ENCODE results near the gene COL4A2. TPM values are rescaled to one million over a fixed set of nuclear protein-coding genes. Genes with fewer than 3 reads are reported as not detected.
"Not testable (repeated sequence)": the region's sequence is repeated elsewhere in the genome, so short reads cannot be mapped to it uniquely, and the experiment has no call there.

COL4A2 gene
- polyA plus RNA-seq, 3 donors, result 465 to 580 (median 554) TPM

DNA sequence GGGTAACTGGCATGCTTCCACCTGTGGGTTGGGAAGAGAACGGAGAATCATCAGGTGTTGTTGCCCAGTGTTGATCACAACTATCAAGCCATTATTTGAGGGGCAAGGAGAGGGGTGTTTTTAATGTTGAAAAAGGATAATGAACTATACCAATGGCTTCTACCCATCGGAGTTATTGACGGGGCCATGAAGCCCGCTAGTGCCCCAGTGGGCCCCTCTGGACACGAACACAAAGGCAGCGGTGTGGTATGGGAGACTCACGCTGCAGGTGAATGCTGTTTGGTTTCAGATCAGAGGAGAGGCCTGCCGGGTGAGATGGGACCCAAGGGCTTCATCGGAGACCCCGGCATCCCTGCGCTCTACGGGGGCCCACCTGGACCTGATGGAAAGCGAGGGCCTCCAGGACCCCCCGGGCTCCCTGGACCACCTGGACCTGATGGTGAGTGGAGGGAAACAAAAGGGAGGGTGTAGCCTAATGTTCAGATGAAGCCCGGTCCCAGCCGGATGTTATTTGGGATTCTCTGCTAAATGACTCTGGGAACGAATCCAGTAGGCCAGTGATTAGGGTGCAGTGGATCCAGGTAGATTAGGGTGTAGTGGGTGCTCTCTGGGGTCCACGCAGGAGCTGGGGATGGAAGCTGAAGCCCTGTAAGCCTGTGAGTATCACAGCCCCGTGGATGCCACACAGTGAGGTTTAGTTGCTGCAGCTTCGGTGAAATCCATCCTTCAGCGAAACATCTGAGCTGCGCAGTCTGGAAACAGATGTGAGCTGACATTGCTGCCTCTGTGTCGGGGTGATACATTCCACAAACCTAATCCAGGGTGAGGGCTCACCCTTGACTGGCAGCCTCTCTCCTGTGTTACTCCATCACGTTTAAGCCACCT is 143.2 kb downstream of the COL4A2 start:
- DNase-seq, result no peak

DNA sequence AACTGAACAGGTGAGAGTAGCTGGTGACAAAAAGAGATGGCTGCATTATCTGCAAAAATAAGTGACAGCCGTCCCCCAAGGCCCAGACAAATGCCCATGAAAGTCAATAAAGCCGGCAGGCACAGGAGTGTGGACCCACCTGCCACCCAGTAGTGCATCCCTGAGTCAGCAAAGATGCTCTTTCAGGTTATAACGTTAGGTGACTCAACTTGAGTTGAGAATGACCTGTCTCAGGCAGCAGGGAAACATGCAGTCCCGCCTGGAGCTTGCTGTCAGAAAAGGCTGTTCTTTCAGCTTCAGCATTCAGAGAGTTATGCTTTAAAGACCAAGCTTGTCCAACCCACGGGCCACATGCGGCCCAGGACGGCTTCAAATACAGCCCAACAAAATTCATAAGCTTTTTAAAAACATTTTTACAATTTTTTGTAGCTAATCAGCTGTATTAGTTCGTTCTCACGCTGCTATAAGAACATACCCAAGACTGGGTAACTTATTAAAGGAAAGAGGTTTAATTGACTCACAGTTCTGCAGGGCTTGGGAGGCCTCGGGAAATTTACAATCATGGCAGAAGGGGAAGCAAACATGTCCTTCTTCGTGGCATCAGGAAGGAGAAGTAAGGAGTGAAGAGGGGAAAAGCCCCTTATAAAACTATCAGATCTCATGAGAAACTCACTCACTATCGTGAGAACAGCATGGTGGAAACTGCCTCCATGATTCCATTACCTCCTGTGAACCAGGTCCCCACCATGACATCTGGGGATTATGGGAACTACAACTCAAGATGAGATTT is 144.1 kb downstream of the COL4A2 start:
- no peak for DNase-seq

DNA sequence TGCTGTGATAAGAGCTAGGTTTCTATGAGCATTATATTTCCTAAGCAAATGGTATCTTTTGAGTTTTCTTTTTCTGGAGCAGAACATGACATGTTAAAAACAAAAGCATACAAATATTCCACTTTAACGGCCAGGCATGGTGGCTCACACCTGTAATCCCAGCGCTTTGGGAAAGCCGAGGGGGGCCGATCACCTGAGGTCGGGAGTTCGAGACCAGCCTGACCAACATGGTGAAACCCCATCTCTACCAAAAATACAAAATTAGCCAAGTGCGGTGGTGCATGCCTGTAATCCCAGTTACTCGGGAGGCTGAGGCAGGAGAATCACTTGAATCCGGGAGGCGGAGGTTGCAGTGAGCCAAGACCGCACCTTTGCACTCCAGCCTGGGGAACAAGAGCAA is 146.0 kb downstream of the COL4A2 start:
- not testable (repeated sequence) for DNase-seq

DNA sequence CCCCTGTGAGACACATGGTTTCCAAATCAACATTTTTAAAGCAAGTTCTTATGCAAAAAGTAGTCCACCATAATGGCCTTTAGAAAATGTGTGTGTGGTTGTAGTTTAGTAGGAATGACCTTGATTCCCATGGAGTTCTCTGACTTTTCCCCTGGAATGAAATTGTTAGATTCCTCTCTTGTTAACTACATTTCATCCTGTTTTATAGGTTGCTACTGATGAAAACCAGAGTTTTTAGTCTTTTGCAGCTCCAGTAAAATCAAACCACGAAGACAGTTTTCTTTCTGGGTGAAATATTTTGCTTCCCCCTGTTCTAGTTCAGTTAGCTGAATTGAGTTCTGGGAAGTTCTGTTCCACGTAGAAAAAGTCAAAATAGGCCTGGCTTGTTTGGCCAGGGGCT is 146.7 kb downstream of the COL4A2 start:
- DNase-seq, result no peak

DNA sequence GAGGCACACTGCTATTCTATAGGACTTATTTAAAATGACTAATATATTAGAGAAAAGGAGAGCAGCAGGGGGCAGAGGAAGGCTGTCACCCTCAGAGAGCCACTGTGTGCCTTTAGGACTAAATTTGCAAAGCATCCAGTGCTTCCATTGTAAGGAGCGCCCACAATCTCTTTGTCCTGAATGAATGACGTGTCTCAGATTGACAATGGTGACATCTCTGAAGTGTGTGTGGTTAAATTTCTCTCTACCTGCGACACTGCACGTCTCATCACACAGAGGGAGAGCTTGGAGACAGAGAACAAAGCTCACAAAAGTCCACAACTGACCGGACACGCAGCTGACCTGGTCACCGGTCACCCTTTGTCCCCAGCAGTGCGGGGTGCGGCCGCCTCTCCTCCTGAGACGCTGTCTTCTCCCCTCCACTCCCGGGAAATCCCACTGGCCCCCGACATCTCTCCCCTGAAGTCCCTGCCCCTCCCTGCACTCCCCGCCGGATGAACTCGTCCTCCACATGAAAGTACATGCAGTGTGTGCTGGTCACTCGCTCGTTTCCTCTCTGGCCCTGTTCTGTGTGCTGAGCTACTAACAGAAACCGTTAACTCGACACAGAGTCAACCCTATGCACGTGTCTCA is 147.3 kb downstream of the COL4A2 start:
- DNase-seq, result no peak

DNA sequence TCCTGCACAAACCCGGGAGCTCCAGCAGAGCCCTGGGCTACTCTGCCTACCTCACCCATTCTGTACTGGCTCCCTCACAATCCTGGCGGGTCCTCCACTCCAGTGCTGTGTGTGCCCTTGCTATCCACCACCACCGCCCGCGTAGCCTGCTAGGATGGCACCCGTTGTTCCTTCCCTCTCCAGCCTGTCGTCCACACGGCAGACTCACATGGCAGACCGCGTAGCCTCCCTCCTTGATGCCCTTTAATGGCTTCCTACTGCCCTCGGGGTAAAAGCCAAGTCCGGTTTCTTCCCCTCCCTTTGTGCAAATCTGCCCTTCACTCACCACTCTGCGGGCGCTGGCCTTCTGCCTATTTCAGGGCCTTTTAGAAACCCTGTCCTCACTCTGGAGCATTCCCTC is 147.9 kb downstream of the COL4A2 start:
- no peak for DNase-seq

DNA sequence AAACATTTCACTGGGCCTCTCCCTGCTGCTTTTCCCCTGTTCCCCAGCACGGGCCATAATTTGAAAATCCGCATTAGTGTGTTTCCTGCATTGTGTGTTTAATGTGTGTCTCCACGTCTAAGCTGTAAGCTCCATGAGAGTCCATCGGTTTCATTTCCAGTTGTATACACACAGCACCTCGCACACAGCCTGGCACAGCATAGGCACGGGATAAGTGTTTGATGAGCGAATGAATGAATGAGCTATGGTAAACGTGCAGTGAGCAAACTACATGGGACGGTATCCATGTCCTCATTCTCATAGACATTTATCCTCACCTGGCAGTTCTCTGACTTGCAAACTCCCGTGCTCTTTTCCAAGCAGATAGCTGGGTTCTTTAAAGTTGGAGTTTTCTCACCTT is 148.4 kb downstream of the COL4A2 start:
- DNase-seq, result no peak

DNA sequence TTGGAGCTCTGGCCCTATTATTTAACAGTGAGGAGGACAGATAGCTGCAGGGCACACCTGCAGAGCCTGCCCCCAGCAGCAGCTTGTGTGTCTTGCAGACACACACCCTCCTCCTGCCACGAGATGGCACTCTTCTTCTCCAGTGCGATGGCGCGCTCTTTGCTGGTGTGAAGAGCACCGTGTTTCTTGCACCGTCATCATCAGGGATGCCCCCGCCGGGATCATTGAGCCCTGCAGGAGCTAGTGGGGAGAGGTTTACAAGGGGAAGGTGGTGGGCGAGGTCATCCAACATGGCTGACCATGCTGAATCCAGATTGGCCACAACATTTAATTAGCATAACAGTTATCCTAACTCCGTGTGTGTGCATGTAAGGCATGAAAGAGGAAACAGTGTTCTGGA is 148.9 kb downstream of the COL4A2 start:
- peak; percentile 75 for DNase-seq

DNA sequence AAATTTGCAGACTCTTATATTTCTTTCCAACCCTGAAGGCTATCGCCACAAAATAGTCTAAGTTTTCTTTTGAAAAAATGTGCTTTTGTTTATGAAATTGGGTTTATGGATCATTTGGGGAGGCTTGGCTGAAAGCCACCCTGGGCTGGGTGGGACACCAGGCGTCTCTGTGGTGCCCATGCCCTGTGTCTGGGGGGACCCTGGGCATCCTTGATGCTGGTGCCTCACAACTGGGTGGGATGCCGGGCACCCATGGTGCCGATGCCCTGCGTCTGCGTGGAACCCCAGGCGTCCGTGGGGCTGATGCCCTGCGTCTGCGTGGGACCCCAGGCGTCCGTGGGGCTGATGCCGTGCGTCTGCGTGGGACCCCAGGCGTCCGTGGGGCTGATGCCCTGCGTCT is 149.5 kb downstream of the COL4A2 start:
- no peak for DNase-seq

DNA sequence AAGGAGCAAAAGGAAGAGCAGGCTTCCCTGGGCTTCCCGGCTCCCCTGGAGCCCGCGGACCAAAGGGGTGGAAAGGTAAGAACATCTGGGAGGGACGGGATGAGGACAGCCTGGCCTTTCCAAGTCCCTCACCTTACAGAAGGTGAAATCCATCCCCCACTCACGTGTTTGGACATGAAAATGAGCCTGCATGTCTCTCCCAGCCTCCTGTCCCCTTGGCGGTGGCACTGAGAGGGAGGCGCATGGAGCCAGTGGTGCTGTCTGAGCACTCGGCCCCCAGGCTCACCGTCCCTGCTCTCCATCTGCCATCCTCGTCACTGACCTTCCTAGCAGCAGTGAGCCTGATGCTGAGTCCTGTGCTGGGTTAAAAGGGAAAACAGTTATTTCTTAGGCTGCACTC is 150.3 kb downstream of the COL4A2 start:
- no peak for DNase-seq

DNA sequence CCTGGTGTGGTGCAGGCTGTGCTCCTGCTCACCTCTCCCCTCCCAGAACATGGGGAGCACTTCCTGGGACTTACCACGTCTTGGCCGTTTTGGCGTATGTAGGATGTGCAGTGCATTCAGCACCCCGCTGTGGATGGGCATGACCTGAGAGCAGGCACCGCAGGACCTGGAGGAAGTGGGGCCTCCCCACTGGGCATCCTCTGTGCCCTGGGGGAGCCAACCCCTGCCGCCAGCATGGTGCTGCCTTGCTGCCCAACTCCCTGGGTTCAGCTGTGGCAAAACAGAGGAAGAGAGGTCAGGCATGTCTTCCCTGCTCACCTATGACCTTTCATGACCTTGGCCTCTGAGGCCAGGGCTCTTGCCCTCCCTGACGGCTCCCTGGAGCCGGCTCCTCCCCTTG is 150.9 kb downstream of the COL4A2 start:
- no peak for DNase-seq

DNA sequence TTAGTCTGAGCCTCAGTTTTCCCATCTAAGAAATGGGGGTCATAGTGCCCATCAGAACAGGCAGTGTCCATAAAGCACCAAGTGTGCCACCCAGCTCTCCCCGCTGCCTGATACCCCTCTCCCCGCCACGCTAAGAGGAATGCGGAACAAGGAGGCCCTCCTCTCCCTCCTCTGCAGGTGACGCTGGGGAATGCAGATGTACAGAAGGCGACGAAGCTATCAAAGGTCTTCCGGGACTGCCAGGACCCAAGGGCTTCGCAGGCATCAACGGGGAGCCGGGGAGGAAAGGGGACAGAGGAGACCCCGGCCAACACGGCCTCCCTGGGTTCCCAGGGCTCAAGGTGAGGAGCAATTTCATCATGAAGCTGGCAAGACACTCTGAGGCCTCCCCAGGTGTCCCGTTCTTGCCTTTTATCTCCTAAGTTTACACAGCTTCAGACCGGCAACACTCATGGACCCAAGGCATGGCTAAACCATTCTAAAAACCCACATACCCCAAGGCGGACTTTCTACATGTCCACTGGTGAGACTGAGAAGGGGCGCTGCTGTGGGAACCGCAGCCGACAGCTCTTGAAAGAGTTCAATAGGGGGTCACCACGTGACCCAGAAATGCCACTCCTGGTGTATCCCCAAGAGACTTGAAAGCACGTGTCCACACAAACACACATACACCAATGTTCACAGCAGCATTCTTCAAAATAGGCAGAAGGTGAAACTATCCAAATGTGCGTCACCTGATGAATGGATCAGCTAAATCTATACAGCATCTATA is 151.7 kb downstream of the COL4A2 start:
- no peak for DNase-seq

DNA sequence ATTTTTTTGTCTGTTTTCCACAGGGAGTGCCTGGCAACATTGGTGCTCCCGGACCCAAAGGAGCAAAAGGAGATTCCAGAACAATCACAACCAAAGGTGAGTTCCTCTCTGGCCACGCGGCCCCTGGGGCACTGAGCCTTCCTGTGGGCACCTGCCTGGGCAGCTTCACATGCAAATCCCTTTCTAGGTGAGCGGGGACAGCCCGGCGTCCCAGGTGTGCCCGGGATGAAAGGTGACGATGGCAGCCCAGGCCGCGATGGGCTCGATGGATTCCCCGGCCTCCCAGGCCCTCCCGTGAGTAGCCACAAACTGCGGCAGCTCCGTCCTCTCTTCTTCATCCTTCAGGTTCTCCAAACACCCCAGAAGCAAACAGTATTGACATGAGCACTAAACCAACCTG is 155.0 kb downstream of the COL4A2 start:
- no peak for DNase-seq

DNA sequence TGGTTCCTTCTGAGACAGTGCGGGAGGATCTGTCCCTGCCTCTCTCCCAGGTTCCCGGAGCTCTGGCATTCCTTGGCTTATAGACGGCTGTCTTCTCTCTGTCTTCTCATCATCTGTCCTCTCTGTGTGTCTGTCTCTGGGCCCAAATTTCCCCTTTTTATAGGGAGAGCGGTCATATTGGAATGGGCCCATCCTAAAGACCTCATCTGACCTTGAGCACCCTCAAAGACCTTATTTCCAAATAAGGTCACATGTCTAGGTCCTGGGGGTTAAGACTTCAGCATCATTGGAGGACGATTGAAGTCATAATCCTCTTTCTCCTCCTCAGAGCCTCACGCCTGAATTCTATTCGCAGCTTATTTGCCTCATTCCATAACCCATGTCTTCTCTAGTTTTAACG is 156.1 kb downstream of the COL4A2 start:
- DNase-seq, result no peak

DNA sequence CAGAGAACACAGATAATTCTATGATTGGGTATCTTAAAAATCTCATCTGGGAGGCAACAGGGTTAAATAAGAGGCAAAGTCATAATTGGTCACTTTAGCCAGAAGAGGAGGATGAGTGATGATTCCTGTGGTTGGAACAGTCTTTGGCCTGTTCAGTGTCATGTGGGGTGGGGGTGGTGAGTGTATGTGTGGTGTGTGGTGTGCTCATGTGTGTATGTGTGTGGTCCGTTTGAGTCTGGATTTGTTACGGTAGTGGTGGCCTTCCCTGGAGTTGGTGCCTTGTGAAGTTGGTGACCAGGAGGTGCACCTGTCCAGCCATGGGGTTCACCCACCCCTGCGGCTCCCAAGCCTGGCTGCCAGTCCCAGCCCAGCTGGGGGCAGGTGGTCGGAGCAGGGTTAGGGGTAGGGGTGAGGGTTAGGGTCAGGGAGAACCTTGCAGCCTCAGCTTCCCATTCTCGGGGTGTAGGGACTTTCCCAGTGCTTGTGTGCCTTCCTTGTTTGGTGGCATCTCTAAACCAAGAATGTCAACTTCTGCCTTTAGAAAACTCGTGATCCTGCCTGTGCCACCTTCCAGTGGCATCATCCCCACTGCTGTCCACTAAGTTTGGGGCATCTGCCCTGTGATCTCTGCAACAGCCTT is 156.9 kb downstream of the COL4A2 start:
- no peak for DNase-seq

DNA sequence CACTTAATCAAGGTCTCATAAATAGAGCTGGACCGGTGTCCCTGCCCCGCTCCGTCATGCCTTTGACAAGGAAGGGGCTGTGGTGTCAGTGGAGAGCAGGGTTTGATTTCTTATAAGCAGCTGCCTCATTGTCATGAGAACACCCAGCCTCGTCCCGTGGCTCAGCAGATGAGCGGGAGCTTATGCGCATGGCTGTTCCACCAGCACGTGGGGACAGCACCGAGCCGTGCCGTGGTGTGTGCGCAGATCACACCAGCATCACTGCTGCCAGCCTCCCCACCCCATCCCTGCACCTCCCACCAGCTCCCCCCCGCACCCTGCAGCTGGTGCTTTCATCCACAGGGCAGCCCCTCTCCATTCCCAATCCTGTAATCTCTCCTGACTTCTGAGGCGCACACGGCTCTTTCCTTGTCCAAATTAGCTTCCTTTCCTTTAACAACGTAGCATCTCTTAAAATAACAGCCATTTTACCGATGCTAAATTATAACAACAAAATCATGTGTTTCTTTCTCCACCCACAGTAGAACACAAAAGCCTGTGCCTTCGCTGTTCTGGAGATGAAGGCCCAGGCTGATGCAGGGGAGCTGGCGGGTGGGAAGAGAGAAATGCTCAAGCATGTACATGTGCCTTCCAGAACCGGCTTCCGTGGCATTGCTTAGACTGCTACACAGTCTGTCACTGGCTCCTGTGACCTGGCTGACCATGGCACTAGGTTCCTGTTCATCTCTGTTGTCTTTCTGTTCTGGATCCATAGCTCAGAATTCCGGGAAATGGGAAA is 157.7 kb downstream of the COL4A2 start:
- no peak for DNase-seq

DNA sequence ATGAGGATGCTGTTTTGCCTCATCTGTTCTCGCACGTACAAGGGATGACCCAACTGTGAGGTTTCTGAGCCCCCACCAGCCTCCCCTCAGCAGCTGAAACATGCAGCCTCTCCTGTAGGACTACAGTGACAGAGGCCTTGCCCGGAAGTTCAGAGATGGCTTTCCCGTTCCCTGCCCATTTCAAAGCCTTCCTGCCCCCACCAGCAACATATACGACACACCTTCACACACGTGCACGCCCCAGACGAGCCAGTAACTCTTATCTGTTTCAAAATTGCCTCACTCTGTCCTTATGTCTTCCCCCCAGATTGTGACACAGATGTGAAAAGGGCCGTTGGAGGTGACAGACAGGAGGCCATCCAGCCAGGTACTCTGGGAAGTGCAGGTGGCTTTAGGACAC is 158.6 kb downstream of the COL4A2 start:
- DNase-seq, result no peak

DNA sequence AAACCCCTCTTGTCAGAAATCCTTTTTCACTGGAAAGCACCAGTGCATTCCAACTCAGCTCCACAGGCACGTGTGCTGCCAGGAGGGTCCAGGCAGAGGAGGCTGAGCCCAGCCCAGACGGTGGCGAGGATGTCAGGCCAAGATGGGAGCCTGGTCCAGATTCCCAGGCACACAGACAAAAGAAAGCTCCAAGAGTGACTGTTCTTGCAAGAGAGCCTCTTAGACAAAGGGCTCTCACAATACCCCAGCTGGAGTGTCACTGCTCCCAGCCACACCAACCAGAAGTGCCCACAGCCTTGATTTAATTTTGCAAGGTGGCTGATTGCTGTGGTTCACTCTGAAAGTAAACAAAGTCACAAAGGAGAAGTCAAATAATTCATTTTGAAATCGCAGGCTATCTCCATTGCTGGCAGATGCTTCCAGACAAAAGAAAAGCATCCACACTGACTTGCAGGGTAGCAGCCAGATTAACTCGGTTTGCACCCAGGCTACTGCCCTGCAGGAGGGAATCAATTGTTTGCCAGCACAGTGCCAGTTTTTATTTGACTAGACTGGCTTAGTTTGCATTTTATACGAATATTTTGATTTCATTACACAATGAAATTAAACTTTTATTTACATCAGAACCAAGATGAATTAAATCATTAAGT is 159.3 kb downstream of the COL4A2 start:
- DNase-seq, result no peak

DNA sequence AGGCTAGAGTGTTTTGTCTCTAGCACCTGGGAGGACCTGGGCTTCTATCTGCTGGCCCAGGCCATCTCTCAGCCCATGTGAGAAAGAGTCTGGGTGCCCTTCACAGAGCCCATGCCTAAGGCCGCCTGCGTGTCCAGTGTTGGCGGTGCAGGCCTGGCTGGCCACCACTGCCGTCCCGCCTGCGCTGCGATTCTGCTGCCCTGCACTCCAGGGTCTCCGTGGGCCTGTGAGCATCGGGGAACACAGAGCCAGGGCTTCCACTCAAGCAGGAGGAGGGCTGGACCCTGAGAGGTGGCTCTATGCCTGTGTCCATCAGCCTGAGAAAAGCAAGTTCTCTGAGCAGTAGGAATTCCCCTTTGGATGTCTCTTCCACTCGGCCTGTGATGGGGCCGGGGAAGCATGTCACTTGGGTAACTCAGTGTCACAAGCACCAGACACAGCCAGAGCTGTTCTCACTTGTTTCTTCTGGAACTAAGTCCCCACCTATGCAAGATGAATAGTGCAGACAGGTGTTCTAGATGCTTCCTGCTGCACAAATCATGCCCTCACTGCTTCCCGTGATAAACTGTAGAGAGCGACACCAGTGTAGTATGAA is 160.5 kb downstream of the COL4A2 start:
- no peak for DNase-seq

Measured in renal pelvis (tissue), 4 donors.